Thyroid gland (tissue), 4 donors: ENCODE results near the gene CCR2.

Experiments used
- POLR2A ChIP-seq, 2 donors: fragments of 450-650 bp; IDR thresholded peaks; one replicate each; pipeline ENCODE4 v1.6.1; 2017; ENCODE audit warnings: antibody characterized with exemption in 2 of 2, mild to moderate bottlenecking in 2 of 2, moderate library complexity in 1 of 2
- TF ChIP-seq, protein P1 (sequence below), 6 experiments: fragments of 200-600 bp in 3 of 6; fragments of 450-650 bp in 3 of 6; sonication (generic) in 3 of 6; IDR thresholded peaks; one replicate each; pipeline ENCODE4 v1.5.1; 2016 to 2019; ENCODE audit warnings: antibody characterized with exemption in 6 of 6, mild to moderate bottlenecking in 2 of 6, inconsistent platforms in 1 of 6, moderate library complexity in 1 of 6

DNA sequence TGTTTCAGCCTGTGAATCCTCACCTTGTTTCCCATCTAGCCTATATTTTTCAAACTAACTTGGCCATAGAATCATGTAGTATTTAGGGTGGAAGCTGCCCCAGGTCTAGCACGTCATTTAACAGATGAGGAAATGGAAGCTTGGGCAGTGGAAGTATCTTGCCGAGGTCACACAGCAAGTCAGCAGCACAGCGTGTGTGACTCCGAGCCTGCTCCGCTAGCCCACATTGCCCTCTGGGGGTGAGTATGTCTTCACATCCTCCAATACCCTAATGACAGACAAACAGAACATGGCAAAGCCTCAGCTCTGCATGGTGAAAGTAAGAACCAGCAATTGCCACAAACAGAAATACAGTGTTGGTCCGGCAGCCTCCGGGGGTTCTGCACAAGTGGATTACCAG lies 14.7 kb downstream of the CCR2 start:
- TF ChIP-seq, protein P1, sequence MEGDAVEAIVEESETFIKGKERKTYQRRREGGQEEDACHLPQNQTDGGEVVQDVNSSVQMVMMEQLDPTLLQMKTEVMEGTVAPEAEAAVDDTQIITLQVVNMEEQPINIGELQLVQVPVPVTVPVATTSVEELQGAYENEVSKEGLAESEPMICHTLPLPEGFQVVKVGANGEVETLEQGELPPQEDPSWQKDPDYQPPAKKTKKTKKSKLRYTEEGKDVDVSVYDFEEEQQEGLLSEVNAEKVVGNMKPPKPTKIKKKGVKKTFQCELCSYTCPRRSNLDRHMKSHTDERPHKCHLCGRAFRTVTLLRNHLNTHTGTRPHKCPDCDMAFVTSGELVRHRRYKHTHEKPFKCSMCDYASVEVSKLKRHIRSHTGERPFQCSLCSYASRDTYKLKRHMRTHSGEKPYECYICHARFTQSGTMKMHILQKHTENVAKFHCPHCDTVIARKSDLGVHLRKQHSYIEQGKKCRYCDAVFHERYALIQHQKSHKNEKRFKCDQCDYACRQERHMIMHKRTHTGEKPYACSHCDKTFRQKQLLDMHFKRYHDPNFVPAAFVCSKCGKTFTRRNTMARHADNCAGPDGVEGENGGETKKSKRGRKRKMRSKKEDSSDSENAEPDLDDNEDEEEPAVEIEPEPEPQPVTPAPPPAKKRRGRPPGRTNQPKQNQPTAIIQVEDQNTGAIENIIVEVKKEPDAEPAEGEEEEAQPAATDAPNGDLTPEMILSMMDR (IDR thresholded peaks at IDR 0.05), result peak in 1 of 6 experiments; percentile 3
- TF ChIP-seq POLR2A (IDR thresholded peaks at IDR 0.05), result no peak
